ENCODE data around the gene SLC39A3. TPM values are rescaled to one million over a fixed set of nuclear protein-coding genes. Genes with fewer than 3 reads are reported as not detected.
A peak's percentile ranks its signal among the peaks of the same experiment; 100 is the strongest.

SLC39A3 gene
- total RNA-seq, 1 experiment from 2014 or later: 32.4 TPM

DNA sequence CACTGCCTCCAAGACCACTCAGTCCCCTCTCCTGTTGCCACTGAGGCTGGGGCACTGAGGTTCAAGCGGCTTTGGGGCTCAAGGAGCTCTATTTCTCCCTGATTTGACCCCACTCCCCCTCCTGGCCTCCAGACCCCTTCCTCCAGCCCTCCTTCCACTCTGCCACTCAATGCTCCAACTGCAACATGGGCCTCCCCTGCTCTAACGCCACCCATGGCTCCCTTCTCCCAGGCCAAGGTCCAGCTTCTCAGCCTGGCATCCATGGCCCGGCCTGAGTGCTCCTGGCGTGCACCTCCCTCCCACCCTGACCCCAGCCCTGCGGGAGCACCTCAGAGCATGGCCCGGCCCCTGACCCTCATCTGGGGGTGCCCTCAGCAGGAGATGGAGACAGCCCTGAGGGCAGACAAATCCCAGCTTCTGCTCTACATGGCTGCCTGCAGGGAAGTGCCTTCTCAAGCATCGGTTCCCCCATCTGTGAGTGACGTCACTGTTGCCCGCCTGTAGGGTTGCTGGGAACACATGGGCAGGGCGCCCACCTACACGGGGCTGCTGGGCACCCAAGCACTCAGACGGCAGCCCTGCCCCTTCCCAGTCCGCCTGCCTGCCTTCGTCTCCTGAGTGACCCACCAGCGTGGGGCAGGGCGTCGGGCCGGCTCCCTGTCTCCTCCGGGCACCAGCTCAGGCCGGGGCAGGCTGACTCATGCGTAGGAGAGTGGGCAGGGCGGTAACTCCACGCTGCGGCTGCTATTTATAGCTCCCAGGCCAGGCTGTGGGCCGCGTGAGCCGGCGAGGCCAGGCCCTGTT, 17.1 kb downstream of the SLC39A3 start:
- Histone ChIP-seq H3K56ac (ENCODE audit: insufficient read length, low read depth, low read length) (no peak overlapping the region), H3K27me3 (ENCODE audit: insufficient read depth, low read length) (no peaks in the 10 kb centered on the region), H3K23ac (ENCODE audit: insufficient read length, low read depth, low read length) (no peak overlapping the region), H2BK120ac (ENCODE audit: low read depth, low read length, poor library complexity, severe bottlenecking) (no peak overlapping the region), H2BK5ac (ENCODE audit: insufficient read length, low read length) (no peak overlapping the region), H2BK15ac (ENCODE audit: low read depth, low read length) (no peak overlapping the region), H2AFZ (ENCODE audit: low read length) (no peak overlapping the region), H3K4ac (ENCODE audit: low read depth, low read length) (no peak overlapping the region), H2BK12ac (ENCODE audit: insufficient read length, low read depth, low read length) (no peak overlapping the region), H3K79me1 (ENCODE audit: insufficient read depth, low read depth, low read length, poor library complexity, severe bottlenecking) (no peaks in the 10 kb centered on the region), H2AK5ac (ENCODE audit: insufficient read length, low read length) (no peak overlapping the region), H3T11ph (ENCODE audit: low read length) (no peak overlapping the region), H2BK20ac (ENCODE audit: low read depth, low read length, poor library complexity, severe bottlenecking) (no peak overlapping the region), H3K9ac (ENCODE audit: extremely low read depth, insufficient read length, low read length) (no peak overlapping the region), H4K91ac (ENCODE audit: insufficient read length, low read depth, low read length) (no peak overlapping the region), H3K79me2 (ENCODE audit: insufficient read depth, low read length) (no peaks in the 10 kb centered on the region), H4K5ac (ENCODE audit: insufficient read length, low read depth, low read length) (no peak overlapping the region), H3K23me2 (ENCODE audit: insufficient read length, low read depth, low read length, poor library complexity, severe bottlenecking) (peaks cover 7% of the 10 kb centered on the region), H3K4me1 (ENCODE audit: insufficient read depth, low read length) (no peaks in the 10 kb centered on the region; the same call in 1 of the 2 replicates), H4K20me1 (ENCODE audit: control insufficient read depth, insufficient read depth, insufficient read length) (peaks cover 3% of the 10 kb centered on the region), H3K18ac (ENCODE audit: insufficient read length, low read depth, low read length) (no peak overlapping the region), H4K8ac (replicated peaks; ENCODE audit: insufficient read length, low read depth, low read length) (no peak overlapping the region), H3K14ac (ENCODE audit: insufficient read depth, low read length) (no peak overlapping the region), H3K27ac (ENCODE audit: insufficient read length, low read depth, low read length) (no peak overlapping the region), H3K9me3 (ENCODE audit: control insufficient read depth, low read depth, low read length) (no peaks in the 10 kb centered on the region), H3K4me2 (ENCODE audit: insufficient read depth, insufficient read length, low read length) (no peak overlapping the region)
- H3K9me3 Mint-ChIP-seq: no peaks in the 10 kb centered on the region
- DNase-seq: no peak
- peaks cover 50% of the 10 kb centered on the region for H3K27me3 Mint-ChIP-seq (ENCODE audit: low read depth)
- H3K27ac Mint-ChIP-seq: no peak overlapping the region
- peak overlapping the region; percentile 30 to 56; a peak in 4 of 5 replicates for H3K4me3 Mint-ChIP-seq
- WGBS (ENCODE audit: extremely low coverage, insufficient read length, low lambda C conversion rate): no CpG with 5 or more reads among the region's 28 CpGs
- TF ChIP-seq, protein P1, sequence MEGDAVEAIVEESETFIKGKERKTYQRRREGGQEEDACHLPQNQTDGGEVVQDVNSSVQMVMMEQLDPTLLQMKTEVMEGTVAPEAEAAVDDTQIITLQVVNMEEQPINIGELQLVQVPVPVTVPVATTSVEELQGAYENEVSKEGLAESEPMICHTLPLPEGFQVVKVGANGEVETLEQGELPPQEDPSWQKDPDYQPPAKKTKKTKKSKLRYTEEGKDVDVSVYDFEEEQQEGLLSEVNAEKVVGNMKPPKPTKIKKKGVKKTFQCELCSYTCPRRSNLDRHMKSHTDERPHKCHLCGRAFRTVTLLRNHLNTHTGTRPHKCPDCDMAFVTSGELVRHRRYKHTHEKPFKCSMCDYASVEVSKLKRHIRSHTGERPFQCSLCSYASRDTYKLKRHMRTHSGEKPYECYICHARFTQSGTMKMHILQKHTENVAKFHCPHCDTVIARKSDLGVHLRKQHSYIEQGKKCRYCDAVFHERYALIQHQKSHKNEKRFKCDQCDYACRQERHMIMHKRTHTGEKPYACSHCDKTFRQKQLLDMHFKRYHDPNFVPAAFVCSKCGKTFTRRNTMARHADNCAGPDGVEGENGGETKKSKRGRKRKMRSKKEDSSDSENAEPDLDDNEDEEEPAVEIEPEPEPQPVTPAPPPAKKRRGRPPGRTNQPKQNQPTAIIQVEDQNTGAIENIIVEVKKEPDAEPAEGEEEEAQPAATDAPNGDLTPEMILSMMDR (conservative IDR thresholded peaks at IDR 0.05): no peak
- peaks cover 9 to 23% of the 10 kb centered on the region in 2 experiments for H3K4me1 Mint-ChIP-seq
- no peaks in the 10 kb centered on the region; a peak in 1 of 7 replicates for H3K36me3 Mint-ChIP-seq (ENCODE audit: insufficient read depth in 1 of 3, low read depth in 3 of 3)
